GM19240 (cell line): ENCODE data around the gene TP53AIP1.
A peak's percentile ranks its signal among the peaks of the same experiment; 100 is the strongest.

Experiments used
- DNase-seq: peaks from one replicate; pipeline ENCODE4 v3.0.0; 2011; ENCODE audit warnings: low spot score; ENCODE audit not compliant: insufficient read length

Gene TP53AIP1, protein sequence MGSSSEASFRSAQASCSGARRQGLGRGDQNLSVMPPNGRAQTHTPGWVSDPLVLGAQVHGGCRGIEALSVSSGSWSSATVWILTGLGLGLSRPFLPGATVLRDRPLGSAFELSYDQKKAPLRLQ

DNA sequence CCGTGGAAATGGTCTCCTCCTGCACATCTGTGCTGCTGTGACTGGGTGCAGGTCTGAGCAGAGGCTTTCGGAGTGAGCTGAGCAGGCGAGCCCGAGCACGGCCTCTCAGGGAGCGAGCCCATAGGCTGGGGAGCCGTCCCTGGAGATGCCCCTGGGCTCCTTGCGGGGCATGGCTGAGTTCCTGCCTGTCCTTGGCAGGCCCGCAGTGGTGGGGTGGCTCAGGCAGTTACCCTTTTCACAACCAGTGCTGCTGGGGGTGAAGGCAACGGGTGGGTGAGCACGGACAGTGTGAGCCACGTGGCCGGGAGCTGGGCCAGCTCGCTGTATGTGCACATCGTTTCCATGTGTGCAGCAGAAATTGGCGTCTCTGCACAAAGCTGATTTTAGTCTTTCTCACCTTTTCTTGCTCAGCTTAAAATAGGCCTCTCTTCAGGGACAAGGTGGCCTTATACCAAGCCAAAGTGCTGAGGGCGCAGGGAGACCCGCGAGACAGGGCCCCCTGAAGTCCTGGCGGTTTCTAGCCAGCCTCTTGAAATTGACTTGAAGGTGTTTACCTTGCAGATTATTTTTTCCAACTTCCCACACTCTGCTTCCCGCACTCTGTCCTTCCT is at the start of gene TP53AIP1:
Gene TP53AIP1 (minus strand): TSS at position 55 of the 611 bp plus-strand sequence. CDS start 5,053 bp downstream, outside the sequence.
- no peak for DNase-seq

DNA sequence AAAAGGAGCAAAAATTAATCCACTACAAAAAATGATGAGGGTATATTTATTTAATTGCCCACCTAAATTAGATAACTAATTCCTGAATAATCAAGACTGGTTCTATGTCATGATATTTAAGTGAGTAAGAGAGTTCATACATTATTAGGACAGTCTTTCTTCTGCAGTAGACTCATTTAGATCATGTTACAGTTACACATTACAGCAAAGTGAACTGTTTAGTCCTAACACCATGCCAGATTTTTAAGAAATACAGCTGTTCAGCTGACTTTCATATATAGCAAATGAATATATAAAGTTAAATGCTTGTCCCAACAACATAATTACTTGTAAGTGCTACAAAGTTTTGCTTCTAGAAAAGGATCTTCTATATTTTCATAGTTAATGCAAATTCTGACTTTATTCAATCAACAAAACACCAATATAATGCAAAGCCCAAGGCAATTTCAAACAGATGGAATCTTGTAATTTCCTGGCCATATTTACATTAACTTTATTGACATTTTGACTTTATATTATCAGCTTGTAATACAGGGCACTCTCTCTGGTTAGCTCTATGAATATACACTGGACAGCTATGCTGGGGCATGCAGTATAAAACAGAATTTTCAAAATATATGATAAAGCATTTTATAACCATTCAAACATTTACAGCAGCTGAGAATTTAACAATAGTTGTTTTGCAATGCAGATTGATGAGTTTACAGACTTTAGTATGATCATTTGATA is 45.7 kb upstream of the TP53AIP1 start:
- DNase-seq: no peak

DNA sequence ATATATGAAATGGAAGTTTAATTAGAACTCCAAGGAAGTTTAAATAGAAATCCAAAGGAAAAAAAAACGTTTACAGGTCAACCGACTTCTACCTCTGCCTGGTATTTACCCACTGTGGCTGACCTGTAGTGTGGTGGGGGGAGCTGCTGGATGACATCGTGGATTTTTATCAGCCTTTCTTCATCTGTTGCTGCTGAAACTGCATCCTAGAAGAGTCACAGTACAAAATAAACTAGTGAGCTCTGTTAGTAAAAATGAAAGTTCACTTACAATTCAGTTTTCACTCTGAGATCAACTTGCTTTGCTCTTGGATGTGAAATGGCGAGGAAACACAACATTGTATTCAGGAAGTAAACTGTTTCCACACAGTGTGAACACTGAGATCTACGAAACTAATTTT is 43.2 kb upstream of the TP53AIP1 start:
- no peak for DNase-seq

DNA sequence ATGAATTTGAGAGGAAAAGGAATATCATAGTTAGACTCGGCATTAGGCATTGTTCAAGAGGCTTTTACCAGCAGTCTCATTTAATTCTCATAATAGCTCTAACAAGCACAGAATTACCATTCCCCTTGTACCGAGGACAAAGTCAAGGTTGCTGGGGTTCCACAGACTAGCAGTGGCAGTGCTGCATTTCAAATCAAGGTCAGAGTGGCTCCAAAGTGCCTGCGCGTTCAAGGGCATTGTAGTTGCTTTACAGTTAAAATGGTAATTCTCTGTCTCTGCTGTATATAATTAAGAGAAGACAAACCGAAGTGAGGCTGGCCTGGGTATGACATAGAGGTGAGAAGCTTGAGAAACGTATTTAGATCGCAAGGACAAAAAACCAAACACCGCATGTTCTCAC is 40.4 kb upstream of the TP53AIP1 start:
- no peak for DNase-seq

DNA sequence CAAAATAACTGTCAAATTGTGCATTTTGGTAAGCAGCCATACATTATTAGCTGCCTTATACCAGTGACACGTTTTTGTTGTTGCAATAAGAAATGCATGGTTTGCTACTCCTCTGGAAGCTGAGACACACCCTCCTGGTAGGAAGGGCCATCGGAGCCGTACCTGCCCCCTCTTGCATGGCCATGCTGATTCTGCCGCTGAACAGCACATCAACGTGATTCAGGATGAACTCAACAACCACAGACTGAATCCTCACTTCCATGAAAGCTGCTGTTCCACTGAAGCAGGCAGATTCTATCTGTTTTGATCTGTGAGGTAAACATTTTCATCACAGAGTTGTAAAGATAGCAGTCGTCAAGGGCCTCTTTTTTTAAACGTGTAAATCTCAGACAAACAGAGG is 38.6 kb upstream of the TP53AIP1 start:
- DNase-seq: no peak

DNA sequence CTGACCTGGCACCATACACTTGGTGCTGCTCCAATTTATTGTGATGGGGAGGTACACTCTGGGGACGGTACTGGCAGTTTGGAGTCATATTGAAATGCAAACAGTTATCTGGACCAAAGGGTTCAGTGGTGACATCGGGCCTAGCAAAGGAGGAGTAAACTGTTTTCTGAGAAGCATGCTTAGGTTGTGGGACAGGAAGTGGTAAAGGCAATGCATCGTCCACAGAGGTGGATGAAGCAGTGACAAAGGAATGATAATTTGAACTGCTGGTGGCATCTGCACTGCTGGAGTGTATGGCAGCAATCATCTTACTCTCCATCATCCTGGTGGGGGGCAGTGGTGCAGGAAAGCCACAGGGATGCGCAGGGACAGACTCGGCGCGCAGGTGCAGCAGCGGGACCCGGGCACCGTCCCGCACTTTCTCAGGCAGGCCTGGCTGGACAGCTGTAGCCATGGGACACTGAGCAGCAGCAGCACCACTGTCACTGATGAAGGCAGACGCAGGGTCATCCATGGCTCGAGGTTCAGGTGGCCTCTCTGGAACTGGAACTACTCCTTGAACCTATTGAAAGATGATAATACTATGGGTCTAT is 28.0 kb upstream of the TP53AIP1 start:
- DNase-seq: no peak

DNA sequence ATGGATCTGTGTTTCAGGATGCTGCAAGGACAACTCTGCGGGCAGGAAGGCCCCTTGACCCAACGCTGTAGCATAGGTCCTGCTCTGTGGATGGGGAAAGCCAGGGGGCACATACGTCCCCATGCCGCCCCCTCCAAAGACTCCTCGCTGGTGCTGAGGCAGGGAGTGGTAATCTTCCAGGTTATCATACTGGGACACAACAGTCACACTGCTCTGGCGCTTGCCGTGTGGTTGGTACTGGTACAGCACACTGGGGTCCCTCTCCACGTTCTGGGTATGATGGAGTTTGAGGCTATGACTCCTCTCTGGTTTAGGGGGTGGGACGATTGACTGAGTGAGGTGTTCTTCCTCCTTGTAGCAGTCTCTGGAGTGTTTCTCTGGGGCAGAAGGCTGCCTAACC is 26.2 kb upstream of the TP53AIP1 start:
- no peak for DNase-seq

DNA sequence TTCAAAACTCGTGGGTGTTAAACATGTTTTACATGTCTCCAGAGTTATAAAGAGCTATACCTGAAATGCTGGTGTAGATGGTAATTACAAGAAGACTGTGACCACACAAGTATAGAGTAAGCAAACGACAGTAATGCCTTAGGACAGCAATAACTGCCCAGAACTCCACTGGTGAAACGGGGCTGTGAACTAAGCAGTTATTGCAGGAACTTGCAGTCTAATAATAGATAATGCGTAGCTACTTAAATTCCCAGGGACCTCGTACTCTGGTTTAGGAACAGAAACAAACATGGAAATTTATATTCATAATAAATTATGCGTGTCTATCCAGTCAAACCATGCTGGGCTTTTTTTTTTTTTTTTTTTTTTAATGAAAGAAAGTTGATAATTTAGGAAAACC is 24.9 kb upstream of the TP53AIP1 start:
- no peak for DNase-seq

DNA sequence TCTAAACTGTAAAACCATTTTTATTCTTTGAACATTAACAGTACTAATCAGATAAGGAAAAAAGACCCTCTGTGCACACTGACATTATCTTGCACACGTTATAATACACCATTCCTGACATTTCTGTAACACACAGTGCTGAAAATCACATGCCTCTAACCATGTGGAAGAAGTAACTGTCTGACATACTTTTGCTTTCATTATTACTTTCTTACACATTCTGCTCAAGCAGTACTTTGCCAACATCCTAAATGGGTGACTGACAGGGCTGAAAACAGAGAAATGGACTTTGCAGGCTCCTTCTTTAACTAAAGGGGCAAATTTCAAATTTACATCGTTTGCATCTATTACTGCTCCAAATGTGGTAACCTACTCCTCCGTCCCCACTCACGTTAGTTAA is 22.8 kb upstream of the TP53AIP1 start:
- DNase-seq: peak; percentile 29

DNA sequence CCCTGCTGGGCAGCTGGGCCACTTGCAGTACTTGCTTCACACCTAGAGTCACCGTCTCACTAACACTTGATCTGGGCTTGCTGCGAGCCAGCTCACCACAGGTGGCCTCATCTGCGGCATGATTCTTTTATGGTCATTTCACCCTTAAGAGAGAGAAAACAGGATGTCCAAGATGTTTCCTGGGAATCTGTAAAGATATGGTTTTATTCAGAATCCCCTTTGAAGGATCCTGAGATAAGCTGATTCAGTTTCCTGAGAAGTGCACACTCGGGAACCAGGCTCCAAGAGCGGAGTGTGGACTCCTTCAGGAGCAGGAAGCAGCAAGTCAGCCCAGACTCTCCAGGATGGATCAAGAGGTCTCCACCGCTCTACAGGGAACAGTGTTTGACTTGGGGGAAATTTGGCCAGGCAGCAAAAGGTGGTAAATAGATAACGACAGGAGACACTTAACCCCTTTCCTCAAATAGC is 21.8 kb upstream of the TP53AIP1 start:
- no peak for DNase-seq

DNA sequence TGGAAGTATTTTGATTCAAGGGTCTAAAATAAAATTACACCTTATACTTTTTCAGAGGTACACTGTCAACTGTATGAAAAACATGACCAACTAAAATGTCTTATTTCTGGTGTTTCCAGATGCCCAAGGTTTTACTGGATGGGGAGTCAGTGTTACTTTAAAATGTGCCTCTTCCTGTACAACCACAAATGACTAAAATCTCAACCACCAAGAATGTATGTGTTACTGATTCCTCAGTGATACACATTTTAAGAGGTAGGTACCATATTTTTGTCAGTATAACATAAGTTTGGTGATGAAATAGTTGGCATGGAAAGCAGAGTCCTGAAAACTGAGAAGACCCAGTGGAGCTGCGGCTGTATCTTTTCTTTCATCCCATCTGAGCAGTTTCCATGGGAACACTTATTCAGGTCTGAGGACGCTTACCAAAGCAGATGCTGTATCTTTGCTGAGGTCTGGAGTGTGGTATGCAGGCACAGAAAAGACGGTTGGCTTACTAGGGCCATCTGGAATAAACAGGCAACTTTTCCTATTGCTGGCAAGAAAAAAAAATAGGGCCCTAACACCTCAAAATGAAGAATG is 21.2 kb upstream of the TP53AIP1 start:
- DNase-seq: no peak

DNA sequence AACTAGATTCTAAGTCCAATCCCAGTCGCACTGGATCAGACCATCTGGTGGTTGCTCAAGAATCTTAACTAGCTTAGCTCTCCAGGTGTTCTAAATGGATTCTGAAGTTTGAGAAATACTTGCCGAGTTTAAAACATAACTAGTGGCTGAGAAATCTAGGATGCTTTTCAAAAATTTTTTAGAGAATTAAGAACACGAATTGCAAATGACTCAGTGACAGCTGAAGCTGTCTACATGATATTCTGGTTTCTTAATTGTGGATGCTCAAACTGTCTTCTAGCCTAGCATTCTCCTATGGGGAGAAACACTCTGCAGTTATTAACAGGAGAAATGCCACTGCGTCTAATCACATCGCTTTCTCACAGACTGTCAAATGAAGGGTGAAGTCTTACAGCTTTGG is 20.2 kb upstream of the TP53AIP1 start:
- no peak for DNase-seq

DNA sequence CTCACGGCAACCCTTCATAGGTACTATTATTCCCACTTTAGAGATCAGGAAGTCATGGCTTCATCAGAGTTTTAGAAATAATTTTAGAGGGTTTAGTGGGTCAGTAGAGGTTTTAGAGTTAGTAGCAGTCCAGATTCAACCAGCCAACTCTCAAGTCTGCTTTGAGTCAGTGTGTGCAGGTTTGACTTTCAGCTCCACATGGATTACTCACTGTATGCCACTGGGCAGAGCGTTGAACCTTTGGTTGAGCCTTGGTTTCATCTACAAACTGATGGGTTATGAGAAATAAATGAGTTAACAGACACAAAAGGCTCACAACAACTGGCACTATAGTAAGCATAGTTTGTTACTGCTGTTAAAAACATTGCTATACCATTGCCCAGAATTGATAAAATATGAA is 19.0 kb upstream of the TP53AIP1 start:
- no peak for DNase-seq

DNA sequence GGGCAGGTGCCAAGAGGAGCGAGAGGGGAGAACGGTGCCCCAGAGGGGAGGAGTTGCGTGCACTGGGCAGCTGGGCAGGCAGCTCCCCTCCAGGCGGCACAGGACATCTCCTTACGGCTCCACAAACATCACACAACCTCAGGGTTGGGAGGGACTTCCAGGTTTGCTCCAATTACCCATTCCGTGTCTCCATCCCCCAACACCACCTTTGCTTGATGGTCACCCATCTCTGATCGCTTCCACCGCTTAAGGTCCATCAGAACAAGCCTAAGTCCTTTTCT is 14.5 kb upstream of the TP53AIP1 start:
- no peak for DNase-seq

DNA sequence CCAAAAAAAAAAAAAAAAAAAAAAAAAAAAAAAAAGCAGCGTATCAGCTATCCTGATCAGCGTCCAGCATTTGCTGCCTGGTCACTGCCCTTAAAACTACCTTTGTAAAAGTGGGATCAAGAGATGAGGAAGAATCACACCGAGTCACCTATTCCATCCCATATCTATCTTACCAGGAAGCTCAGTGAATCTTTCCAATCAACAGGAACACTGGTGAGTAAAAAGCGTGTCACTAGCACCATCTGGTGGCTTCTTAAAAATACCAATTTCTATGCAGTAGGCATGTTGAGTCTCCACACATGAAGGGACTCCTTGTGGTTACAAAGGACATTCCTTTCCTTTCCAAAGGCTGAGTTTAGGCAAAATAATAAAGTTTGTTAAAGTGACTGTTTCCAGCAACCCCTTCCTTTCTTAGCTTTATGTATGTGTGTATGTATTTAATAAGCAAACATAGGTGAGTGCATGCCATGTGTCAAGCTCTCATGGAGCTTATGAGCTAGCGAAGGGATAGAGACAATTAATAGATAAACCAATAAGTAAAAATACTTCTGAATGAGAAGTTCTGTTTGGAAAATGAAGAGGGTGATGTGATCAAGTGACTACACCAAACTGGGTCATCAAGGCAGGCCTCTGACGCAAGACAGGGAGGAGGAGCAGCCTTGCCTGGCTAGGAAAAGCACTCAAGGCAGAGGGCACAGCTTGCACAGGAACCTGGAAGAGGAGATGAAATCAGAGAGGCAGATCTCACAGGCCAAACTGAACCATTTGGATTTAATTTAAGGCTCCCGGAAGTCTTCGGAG is 13.9 kb upstream of the TP53AIP1 start:
- DNase-seq: no peak

DNA sequence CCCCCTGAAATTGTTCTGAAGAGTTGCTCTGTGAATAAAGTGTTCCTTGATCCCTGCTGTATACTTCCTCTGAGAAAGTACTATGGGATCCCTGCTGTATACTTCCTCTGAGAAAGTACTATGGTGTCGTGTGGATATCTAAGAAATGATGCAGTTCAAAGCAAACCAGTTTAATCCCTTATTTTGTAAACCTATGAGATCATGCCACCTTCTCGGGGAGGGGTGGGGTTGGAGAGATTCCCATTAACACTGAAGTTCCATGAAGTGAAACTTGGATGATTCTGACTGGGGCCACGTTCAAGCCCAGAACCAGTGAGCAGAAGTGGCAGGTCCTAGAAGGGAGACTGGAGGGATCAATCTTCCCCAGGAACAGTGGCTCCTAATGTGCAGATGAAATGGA is 13.0 kb upstream of the TP53AIP1 start:
- no peak for DNase-seq

DNA sequence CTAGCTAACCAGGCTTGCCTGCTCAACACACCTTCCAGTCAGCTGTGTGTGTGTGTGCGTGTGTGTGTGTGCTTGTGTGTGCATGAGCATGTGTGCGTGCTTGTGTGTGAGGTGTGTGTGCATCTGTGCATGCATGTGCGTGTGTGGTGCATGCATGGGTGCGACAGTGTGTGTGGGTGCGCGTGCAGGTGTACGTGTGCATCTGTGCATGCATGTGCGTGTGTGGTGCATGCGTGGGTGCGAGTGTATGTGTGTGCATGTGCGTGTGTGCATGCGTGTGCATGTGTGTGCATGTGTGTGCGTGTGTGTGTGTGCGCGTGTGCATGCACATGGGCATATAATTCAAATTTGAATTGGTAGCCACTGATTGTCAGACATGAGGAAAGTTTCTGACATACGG is 10.5 kb upstream of the TP53AIP1 start:
- DNase-seq: no peak

DNA sequence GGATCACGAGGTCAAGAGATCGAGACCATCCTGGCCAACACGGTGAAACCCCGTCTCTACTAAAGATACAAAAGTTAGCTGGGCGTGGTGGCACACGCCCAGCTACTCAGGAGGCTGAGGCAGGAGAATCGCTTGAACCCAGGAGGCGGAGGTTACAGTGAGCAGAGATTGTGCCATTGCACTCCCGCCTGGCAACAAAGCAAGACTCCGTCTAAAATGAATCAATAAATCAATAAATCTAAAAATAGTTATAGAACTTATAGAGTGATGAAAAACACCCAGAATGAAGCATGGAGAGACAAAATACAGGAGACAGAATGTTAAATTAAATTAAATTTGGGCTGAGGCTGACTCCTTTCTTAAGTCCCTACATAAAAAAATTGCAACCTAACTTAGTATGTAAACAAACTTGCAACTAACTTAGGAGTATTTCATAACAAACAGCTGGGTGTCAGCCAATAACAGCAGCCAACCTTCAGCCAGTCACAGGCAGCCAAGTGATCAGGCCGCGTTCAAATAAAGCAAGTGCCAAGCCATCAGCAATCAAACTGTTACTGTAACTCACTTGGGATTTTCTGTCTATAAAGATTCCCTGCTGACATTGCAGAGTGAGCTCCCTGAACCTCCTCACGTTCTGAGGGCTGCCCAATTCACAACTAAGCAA is 7.3 kb upstream of the TP53AIP1 start:
- DNase-seq: no peak

DNA sequence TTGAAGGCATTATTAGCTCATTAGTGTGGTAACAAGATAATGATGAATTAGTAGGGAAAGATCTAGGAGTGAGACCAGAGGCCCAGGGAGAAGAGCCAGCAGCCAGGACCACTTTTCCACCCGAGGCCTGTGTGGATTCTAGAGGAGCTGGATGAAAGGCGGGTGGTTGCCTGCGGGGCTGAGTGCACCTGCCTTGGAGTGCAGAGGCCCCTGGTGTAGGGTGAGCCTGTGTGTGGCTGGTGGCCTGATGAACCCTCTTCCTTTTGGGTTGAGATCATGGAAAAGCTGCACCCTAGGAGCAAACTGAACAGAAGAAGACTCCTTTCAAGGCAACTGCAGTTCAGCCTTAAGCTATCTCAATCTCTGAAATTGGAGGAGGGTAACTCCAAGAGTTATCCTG is 5.9 kb upstream of the TP53AIP1 start:
- no peak for DNase-seq

DNA sequence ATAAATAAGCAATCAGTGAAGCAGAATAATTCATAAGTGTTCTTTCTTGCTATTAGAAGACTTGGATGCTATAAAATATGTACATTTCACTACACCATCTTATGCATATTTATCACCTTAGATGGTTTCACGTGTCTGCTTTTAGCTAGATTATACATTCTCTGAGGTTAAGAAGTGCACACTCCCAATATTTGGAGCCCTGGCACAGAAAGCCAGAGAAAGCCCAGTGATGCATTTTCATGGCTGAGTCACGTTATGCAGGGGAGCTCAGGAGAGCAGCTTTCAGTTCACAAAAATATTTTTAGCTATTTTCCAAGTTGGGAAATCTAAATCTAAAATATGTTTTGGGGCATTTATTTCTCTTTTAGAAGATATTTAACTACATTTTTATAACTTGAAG is 5.1 kb upstream of the TP53AIP1 start:
- no peak for DNase-seq

DNA sequence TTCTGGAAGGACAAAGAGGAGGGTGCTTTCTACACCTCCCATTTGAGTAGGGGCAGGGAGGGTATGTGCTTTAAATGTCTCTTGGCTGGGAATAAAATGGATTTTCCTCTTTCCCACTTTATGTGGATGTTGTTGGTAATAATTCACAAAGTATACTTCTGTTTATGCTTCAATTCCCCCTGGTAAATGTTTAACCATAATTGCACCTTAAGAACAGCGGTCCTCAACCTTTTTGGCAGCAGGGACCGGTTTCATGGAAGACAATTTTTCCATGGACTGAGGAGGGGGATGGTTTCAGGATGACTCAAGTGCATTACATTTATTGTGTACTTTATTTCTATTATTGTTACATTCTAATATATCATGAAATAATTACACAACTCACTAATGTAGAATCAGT is 4.0 kb upstream of the TP53AIP1 start:
- DNase-seq: no peak
